ENCODE results near the gene KCNH5. TPM values are rescaled to one million over a fixed set of nuclear protein-coding genes. Genes with fewer than 3 reads are reported as not detected.

Gene KCNH5
- total RNA-seq, 1 donor from 2014 or later, result 0.44 TPM

DNA sequence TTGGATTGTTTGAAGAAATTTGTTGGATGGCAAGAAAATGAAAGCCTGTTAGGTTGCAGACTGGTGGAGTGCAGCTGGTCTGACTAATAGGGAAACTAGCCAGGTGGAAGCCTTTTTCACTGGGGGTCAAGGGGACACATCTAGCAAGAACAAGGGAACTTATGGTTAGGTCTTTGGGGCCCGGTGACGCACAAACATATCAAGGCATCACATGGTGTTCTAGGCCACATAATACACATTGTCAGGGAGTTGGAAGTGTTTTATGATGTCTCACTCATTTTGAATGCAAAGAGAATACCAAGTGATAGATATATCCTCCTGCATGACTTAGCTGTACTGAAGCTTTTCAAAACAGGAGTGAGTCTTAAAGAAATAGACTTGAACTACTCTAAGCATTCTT, 351.2 kb downstream of the KCNH5 start:
- H3K36me3 Mint-ChIP-seq (ENCODE audit: low read depth), result no peaks in the 10 kb centered on the region
- H3K27me3 Mint-ChIP-seq (ENCODE audit: low read depth), result no peaks in the 10 kb centered on the region
- H3K4me1 Mint-ChIP-seq, result peaks cover 32% of the 10 kb centered on the region
- TF ChIP-seq, protein P1, sequence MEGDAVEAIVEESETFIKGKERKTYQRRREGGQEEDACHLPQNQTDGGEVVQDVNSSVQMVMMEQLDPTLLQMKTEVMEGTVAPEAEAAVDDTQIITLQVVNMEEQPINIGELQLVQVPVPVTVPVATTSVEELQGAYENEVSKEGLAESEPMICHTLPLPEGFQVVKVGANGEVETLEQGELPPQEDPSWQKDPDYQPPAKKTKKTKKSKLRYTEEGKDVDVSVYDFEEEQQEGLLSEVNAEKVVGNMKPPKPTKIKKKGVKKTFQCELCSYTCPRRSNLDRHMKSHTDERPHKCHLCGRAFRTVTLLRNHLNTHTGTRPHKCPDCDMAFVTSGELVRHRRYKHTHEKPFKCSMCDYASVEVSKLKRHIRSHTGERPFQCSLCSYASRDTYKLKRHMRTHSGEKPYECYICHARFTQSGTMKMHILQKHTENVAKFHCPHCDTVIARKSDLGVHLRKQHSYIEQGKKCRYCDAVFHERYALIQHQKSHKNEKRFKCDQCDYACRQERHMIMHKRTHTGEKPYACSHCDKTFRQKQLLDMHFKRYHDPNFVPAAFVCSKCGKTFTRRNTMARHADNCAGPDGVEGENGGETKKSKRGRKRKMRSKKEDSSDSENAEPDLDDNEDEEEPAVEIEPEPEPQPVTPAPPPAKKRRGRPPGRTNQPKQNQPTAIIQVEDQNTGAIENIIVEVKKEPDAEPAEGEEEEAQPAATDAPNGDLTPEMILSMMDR (conservative IDR thresholded peaks at IDR 0.05), result no peak
- no peak overlapping the region for H3K4me3 Mint-ChIP-seq
- H3K9me3 Mint-ChIP-seq, result peaks cover 3% of the 10 kb centered on the region
- DNase-seq (ENCODE audit: low read depth, low spot score), result no peak
- H3K27ac Mint-ChIP-seq (ENCODE audit: unreplicated experiment), result no peak overlapping the region

DNA sequence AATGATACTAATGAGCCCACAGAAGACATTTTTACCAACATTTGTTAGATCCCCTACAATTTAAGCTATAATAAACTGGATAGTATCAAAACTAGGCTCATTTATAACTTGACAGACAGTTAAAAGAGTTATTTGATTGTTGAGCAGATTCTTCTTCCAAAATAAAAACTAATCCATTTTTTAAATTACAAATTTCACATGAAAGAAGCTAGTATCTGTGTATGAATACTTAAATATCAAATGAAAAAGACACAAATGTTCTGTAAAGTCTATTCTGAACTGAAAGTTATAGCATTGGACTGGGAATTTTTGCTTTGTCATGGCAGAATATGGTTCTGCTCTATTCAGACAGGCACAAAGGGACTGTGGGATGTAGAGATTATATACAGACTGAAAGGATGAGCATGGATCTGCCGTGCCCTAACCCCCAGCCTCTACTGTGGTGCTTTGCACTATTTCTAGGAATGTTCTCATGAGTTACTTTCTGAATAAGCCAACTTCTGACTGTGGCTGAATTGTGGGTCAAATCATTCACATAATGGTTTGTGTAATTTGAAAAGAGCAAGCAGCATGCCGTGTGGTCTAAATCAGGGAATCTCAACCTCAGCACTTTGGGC, 352.7 kb downstream of the KCNH5 start:
- TF ChIP-seq, protein P1 (conservative IDR thresholded peaks at IDR 0.05), result no peak
- Mint-ChIP-seq H3K27ac (ENCODE audit: unreplicated experiment) (peak overlapping the region; percentile 52), H3K4me1 (peaks cover 32% of the 10 kb centered on the region), H3K4me3 (no peak overlapping the region), H3K36me3 (ENCODE audit: low read depth) (no peaks in the 10 kb centered on the region), H3K27me3 (ENCODE audit: low read depth) (no peaks in the 10 kb centered on the region), H3K9me3 (peaks cover 3% of the 10 kb centered on the region)
- DNase-seq (ENCODE audit: low read depth, low spot score), result no peak

DNA sequence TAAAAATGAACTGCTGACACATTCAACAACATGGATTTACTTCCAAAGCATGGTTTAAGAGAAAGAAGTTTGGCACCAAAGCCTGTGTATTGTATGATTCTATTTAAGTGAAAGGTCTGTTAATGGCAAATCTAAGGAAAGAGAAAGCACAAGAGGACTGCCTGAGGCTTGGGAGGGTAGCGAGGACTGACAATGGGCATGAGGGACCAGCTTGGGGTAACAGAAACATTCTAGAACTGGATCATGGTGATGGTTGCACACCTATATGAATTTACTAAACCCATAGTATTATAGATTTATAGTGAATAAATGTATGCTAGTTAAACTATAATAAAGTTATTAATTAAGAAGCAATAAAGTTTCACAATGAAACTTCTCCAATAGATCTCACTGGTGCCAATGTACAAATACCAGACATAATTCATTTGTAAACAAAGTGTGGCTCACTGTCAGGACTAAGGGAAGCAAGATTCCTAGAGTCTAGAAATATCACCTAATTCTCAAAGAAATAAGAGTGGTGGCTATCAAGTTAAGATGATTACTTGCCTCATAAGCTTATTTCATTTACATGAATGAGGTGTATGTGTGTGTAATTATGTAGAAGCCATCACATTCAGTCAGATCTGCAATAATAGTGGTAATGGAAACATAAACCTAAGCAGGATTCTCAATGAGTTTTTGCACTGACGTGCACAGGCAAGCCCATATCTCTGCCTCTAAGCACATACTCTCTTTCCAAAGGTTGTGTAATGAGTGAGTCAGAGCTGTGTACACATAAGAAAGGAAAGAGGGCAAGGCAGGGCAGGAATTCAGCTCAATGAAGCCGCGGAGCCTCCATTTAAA, 353.4 kb downstream of the KCNH5 start:
- peaks cover 3% of the 10 kb centered on the region for H3K9me3 Mint-ChIP-seq
- no peaks in the 10 kb centered on the region for H3K36me3 Mint-ChIP-seq (ENCODE audit: low read depth)
- H3K4me3 Mint-ChIP-seq, result no peak overlapping the region
- peaks cover 28% of the 10 kb centered on the region for H3K4me1 Mint-ChIP-seq
- H3K27ac Mint-ChIP-seq (ENCODE audit: unreplicated experiment), result peak overlapping the region; percentile 8
- no peak for DNase-seq (ENCODE audit: low read depth, low spot score)
- TF ChIP-seq, protein P1 (conservative IDR thresholded peaks at IDR 0.05), result no peak
- no peaks in the 10 kb centered on the region for H3K27me3 Mint-ChIP-seq (ENCODE audit: low read depth)

DNA sequence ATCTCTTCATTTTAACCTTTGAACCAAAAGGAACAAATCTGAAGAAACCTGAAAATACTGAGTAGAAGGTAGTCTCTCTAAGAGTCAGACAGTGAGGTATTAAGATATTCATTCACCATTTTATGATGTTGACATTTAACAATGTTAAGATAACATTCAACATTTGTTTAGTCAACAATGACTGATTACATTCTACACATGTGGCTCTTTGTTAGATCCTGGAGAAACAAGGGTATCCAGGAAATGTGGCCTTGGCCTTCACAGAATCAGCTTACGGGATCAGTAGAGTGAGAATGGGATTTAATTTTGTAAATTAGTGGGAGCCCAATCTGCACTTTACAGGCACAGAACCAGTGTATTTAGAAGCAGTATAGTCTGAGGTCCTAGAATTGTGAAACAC, 355.5 kb downstream of the KCNH5 start:
- TF ChIP-seq, protein P1 (conservative IDR thresholded peaks at IDR 0.05), result no peak
- DNase-seq (ENCODE audit: low read depth, low spot score), result no peak
- H3K27ac Mint-ChIP-seq (ENCODE audit: unreplicated experiment), result no peak overlapping the region
- H3K27me3 Mint-ChIP-seq (ENCODE audit: low read depth), result no peaks in the 10 kb centered on the region
- no peak overlapping the region for H3K4me3 Mint-ChIP-seq
- H3K4me1 Mint-ChIP-seq, result peaks cover 18% of the 10 kb centered on the region
- no peaks in the 10 kb centered on the region for H3K36me3 Mint-ChIP-seq (ENCODE audit: low read depth)
- peaks cover 3% of the 10 kb centered on the region for H3K9me3 Mint-ChIP-seq

DNA sequence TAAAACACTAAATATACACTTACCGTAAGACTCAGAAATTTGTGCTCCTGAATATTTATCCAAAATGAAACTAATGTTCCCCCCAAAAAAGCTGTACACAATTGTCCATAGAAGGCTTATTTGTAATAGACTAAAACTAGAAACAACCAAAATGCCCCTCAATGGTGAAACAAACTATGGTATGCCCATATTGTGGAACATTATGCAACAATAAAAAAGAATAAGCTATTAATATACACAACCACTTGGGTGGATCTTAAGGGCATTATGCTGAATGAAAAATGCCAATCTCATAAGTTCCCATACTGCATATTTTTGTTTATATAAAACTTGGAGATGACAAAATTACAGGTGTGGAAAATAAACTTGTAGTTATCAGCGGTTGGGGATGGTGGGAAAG, 357.4 kb downstream of the KCNH5 start:
- no peak for DNase-seq (ENCODE audit: low read depth, low spot score)
- Mint-ChIP-seq H3K36me3 (ENCODE audit: low read depth) (no peaks in the 10 kb centered on the region), H3K4me3 (no peak overlapping the region), H3K27ac (ENCODE audit: unreplicated experiment) (no peak overlapping the region), H3K27me3 (ENCODE audit: low read depth) (no peaks in the 10 kb centered on the region), H3K9me3 (peaks cover 3% of the 10 kb centered on the region), H3K4me1 (peaks cover 13% of the 10 kb centered on the region)
- TF ChIP-seq, protein P1 (conservative IDR thresholded peaks at IDR 0.05), result no peak

Data from neural crest cell (in vitro differentiated cells).